ENCODE results near the gene GBX2.

- TF ChIP-seq CTCF (IDR thresholded peaks at IDR 0.05) (no peak), POLR2AphosphoS5 (IDR thresholded peaks at IDR 0.05; ENCODE audit: low read depth, low read length) (no peak), SIN3A (IDR thresholded peaks at IDR 0.05; ENCODE audit: borderline replicate concordance, insufficient read depth, low read depth, low read length) (no peak)
These were observed 8.8 kb upstream of the GBX2 start for GRCh38 chr2:236176951-236177350.

Data from Panc1 (cell line).